Measurements from ENCODE around the gene ILK.

ILK gene

GRCh38 chr11:6607190-6607795 lies 3.7 kb downstream of the ILK start:
- no peak for DNase-seq

GRCh38 chr11:6608011-6608410 lies 4.4 kb downstream of the ILK start:
- DNase-seq, result no peak

GRCh38 chr11:6608726-6609501 lies 5.3 kb downstream of the ILK start:
- DNase-seq, result no peak

GRCh38 chr11:6609502-6610015 lies 6.0 kb downstream of the ILK start:
- no peak for DNase-seq

GRCh38 chr11:6610591-6610990 lies 7.0 kb downstream of the ILK start:
- DNase-seq, result no peak

GRCh38 chr11:6611092-6611962 lies 7.8 kb downstream of the ILK start:
- no peak for DNase-seq

- DNase-seq, result no peak
These were observed 8.3 kb downstream of the ILK start for GRCh38 chr11:6611963-6612212.

GRCh38 chr11:6612213-6613041 lies 8.9 kb downstream of the ILK start, which contains the start of gene TAF10:
TAF10 (minus strand) TSS chr11:6612216; CDS start chr11:6612189, 27 bp downstream.
- DNase-seq, result peak; percentile 95

GRCh38 chr11:6613496-6613895 lies 9.9 kb downstream of the ILK start:
- DNase-seq, result no peak

- DNase-seq, result no peak
These were observed 10.9 kb downstream of the ILK start for GRCh38 chr11:6614446-6614845.

GRCh38 chr11:6615046-6615445 lies 11.5 kb downstream of the ILK start:
- DNase-seq, result no peak

GRCh38 chr11:6615882-6616585 lies 12.5 kb downstream of the ILK start:
- DNase-seq, result no peak

GRCh38 chr11:6616596-6617250 lies 13.1 kb downstream of the ILK start:
- no peak for DNase-seq

- no peak for DNase-seq
These were observed 13.8 kb downstream of the ILK start for GRCh38 chr11:6617315-6617781.

GRCh38 chr11:6618117-6619003 lies 14.8 kb downstream of the ILK start:
- peak; percentile 78 for DNase-seq

GRCh38 chr11:6619004-6619745 lies 15.6 kb downstream of the ILK start, which contains the start of gene TPP1:
TPP1 (minus strand) TSS chr11:6619422; CDS start chr11:6619400, 22 bp downstream.
- peak; percentile 94 for DNase-seq

GRCh38 chr11:6620636-6621035 lies 17.1 kb downstream of the ILK start:
- no peak for DNase-seq

- no peak for DNase-seq
These were observed 18.2 kb downstream of the ILK start for GRCh38 chr11:6621711-6622211.
